Fibroblast of lung (primary cell): ENCODE data around the gene ATRNL1. TPM values are rescaled to one million over a fixed set of nuclear protein-coding genes. Genes with fewer than 3 reads are reported as not detected.
"Not testable (repeated sequence)": the region's sequence is repeated elsewhere in the genome, so short reads cannot be mapped to it uniquely, and the experiment has no call there.

Experiments used
- DNase-seq, 2 donors: peaks; one replicate each; pipeline versions ENCODE4 v3.0.0 to v3.0.0-alpha.2; 2010; ENCODE audit warnings: low read depth in 2 of 2
- H2AFZ ChIP-seq: 2 replicates; pipeline ENCODE4 v1.5.1; 2012; ENCODE audit warnings: low read length, control low read depth, inconsistent platforms
- H3K27ac ChIP-seq: 2 replicates; pipeline ENCODE4 v1.5.1; 2011; ENCODE audit warnings: low read length, control low read depth; ENCODE audit not compliant: insufficient read depth
- H3K27me3 ChIP-seq: 2 replicates; pipeline ENCODE4 v1.5.1; 2011; ENCODE audit warnings: mild to moderate bottlenecking, low read length; ENCODE audit not compliant: control insufficient read depth, insufficient read depth
- H3K36me3 ChIP-seq: 2 replicates; pipeline ENCODE4 v1.5.1; 2011; ENCODE audit warnings: low read length; ENCODE audit not compliant: control insufficient read depth, insufficient read depth
- H3K4me1 ChIP-seq: 2 replicates; pipeline ENCODE4 v1.5.1; 2011; ENCODE audit warnings: low read length; ENCODE audit not compliant: control insufficient read depth, insufficient read depth; ENCODE audit errors: extremely low read depth
- H3K4me2 ChIP-seq: 2 replicates; pipeline ENCODE4 v1.5.1; 2011; ENCODE audit warnings: low read length, control low read depth; ENCODE audit not compliant: insufficient read depth; ENCODE audit errors: extremely low read depth
- H3K4me3 ChIP-seq, 4 experiments: fragments of 200-600 bp in 1 of 4; sonication (generic) in 1 of 4; replicated peaks in 1 of 4; 2 replicates each; pipeline ENCODE4 v1.5.1; 2011 to 2016; ENCODE audit warnings: low read length in 4 of 4, low read depth in 3 of 4, mild to moderate bottlenecking in 3 of 4, control low read depth in 2 of 4, inconsistent platforms in 1 of 4, mixed read lengths in 1 of 4; ENCODE audit not compliant: insufficient read depth in 1 of 4; ENCODE audit errors: control extremely low read depth in 1 of 4
- H3K79me2 ChIP-seq: 2 replicates; pipeline ENCODE4 v1.5.1; 2012; ENCODE audit warnings: mild to moderate bottlenecking, low read length, inconsistent platforms; ENCODE audit not compliant: control insufficient read depth, insufficient read depth
- H3K9ac ChIP-seq: 2 replicates; pipeline ENCODE4 v1.5.1; 2011; ENCODE audit warnings: mild to moderate bottlenecking, low read length, control low read depth; ENCODE audit not compliant: insufficient read depth
- H3K9me3 ChIP-seq: 2 replicates; pipeline ENCODE4 v1.5.1; 2012; ENCODE audit warnings: low read depth, low read length; ENCODE audit not compliant: control insufficient read depth, insufficient read depth
- H4K20me1 ChIP-seq: 2 replicates; pipeline ENCODE4 v1.5.1; 2011; ENCODE audit warnings: low read length; ENCODE audit not compliant: control insufficient read depth, insufficient read depth; ENCODE audit errors: extremely low read depth
- CTCF ChIP-seq, 2 donors: IDR thresholded peaks in 1 of 2; conservative IDR thresholded peaks in 1 of 2; 1 replicate in 1 of 2; 2 replicates in 1 of 2; pipeline ENCODE4 v1.5.1; 2011 to 2012; ENCODE audit warnings: low read length in 2 of 2, control low read depth in 1 of 2, inconsistent platforms in 1 of 2, low read depth in 1 of 2, mild to moderate bottlenecking in 1 of 2
- EZH2 ChIP-seq: IDR thresholded peaks from 2 replicates; pipeline ENCODE4 v1.5.1; 2012; ENCODE audit warnings: low read length, control low read depth, mild to moderate bottlenecking; ENCODE audit errors: missing control alignments
- polyA plus RNA-seq, 2 donors: library from polyadenylated mRNA; depleted of rRNA in 1 of 2; stranded (reverse) in 1 of 2; unstranded in 1 of 2; fragments of >200 nt; gene quantifications; 2 replicates each; pipeline ENCODE4 v1.2.1, GENCODE V29; 2011 to 2012; ENCODE audit warnings: missing spikeins in 1 of 2
- total RNA-seq: library from RNA; depleted of rRNA; stranded (reverse); fragments of >200 nt; gene quantifications from 2 replicates; pipeline ENCODE4 v1.2.1, GENCODE V29; 2014

ATRNL1 gene
- total and polyA plus RNA-seq, 2 donors (not counting 1 experiment from before 2014, with no cell fraction given) = 0.33 TPM

- DNase-seq = peak in 1 of 2 donors; percentile 11
- H3K36me3 ChIP-seq = no peaks in the 10 kb centered on the region
- no peaks in the 10 kb centered on the region for H3K79me2 ChIP-seq
- H3K4me2 ChIP-seq = no peak overlapping the region
- H4K20me1 ChIP-seq = no peaks in the 10 kb centered on the region
- TF ChIP-seq EZH2 = no peak
- no peak for TF ChIP-seq CTCF (conservative IDR thresholded peaks at IDR 0.05 in 1 of 2, IDR thresholded peaks at IDR 0.05 in 1 of 2; ENCODE audit: low read depth in 1 of 2, low read length in 2 of 2)
- no peak overlapping the region for H3K27ac ChIP-seq
- no peaks in the 10 kb centered on the region for H3K9me3 ChIP-seq
- no peaks in the 10 kb centered on the region for H3K4me1 ChIP-seq
- no peaks in the 10 kb centered on the region for H3K27me3 ChIP-seq
- no peak overlapping the region for H3K4me3 ChIP-seq
- H2AFZ ChIP-seq = no peak overlapping the region
- no peak overlapping the region for H3K9ac ChIP-seq
Measured at GRCh38 chr10:115167751-115168150, 74.6 kb downstream of the ATRNL1 start.

- no peaks in the 10 kb centered on the region for H4K20me1 ChIP-seq
- no peak overlapping the region for H3K9ac ChIP-seq
- no peaks in the 10 kb centered on the region for H3K36me3 ChIP-seq
- H3K27me3 ChIP-seq = no peaks in the 10 kb centered on the region
- no peak overlapping the region for H2AFZ ChIP-seq
- no peaks in the 10 kb centered on the region for H3K79me2 ChIP-seq
- peak; percentile 1 to 38 for DNase-seq
- no peak overlapping the region for H3K27ac ChIP-seq
- H3K4me2 ChIP-seq = no peak overlapping the region
- TF ChIP-seq CTCF (conservative IDR thresholded peaks at IDR 0.05 in 1 of 2, IDR thresholded peaks at IDR 0.05 in 1 of 2; ENCODE audit: low read depth in 1 of 2, low read length in 2 of 2) (peak in 1 of 2 donors; percentile 26), EZH2 (no peak)
- no peaks in the 10 kb centered on the region for H3K9me3 ChIP-seq
- H3K4me1 ChIP-seq = no peaks in the 10 kb centered on the region
- H3K4me3 ChIP-seq = no peak overlapping the region
Measured at GRCh38 chr10:115171392-115171960, 78.3 kb downstream of the ATRNL1 start.

- Histone ChIP-seq H4K20me1 (no peaks in the 10 kb centered on the region), H3K4me1 (no peaks in the 10 kb centered on the region), H3K36me3 (no peaks in the 10 kb centered on the region), H3K27me3 (no peaks in the 10 kb centered on the region), H2AFZ (no peak overlapping the region), H3K4me3 (no peak overlapping the region), H3K4me2 (no peak overlapping the region), H3K27ac (no peak overlapping the region), H3K9me3 (no peaks in the 10 kb centered on the region), H3K9ac (no peak overlapping the region), H3K79me2 (no peaks in the 10 kb centered on the region)
- DNase-seq = no peak
- TF ChIP-seq EZH2 (no peak), CTCF (conservative IDR thresholded peaks at IDR 0.05 in 1 of 2, IDR thresholded peaks at IDR 0.05 in 1 of 2; ENCODE audit: low read depth in 1 of 2, low read length in 2 of 2) (no peak)
Measured at GRCh38 chr10:115173915-115174443, 80.8 kb downstream of the ATRNL1 start.

- H2AFZ ChIP-seq, H3K27ac ChIP-seq, H3K36me3 ChIP-seq, H4K20me1 ChIP-seq, H3K9ac ChIP-seq, H3K4me2 ChIP-seq, H3K79me2 ChIP-seq, H3K9me3 ChIP-seq, H3K4me1 ChIP-seq, H3K27me3 ChIP-seq: not testable (repeated sequence)
- peak overlapping the region in 2 of 4 experiments; percentile 5 to 29 for H3K4me3 ChIP-seq
- peak in 1 of 2 donors; percentile 1 for DNase-seq
Measured at GRCh38 chr10:115207276-115207675, 114.1 kb downstream of the ATRNL1 start.
